Osteocyte (in vitro differentiated cells): ENCODE measurements around the gene GNMT. TPM values are rescaled to one million over a fixed set of nuclear protein-coding genes. Genes with fewer than 3 reads are reported as not detected.

Experiments used
- DNase-seq: peaks from one replicate; pipeline ENCODE4 v3.0.0; 2021; ENCODE audit warnings: mixed read lengths; ENCODE audit not compliant: unreplicated experiment; ENCODE audit errors: extremely low spot score
- H3K27ac Mint-ChIP-seq: one replicate; pipeline ENCODE4 v1.8.0; 2021; ENCODE audit warnings: mild to moderate bottlenecking, mixed read lengths; ENCODE audit not compliant: unreplicated experiment
- H3K27me3 Mint-ChIP-seq: one replicate; pipeline ENCODE4 v1.8.0; 2021; ENCODE audit warnings: mixed read lengths; ENCODE audit not compliant: unreplicated experiment
- H3K36me3 Mint-ChIP-seq: one replicate; pipeline ENCODE4 v1.8.0; 2021; ENCODE audit warnings: mixed read lengths; ENCODE audit not compliant: unreplicated experiment
- H3K4me1 Mint-ChIP-seq: one replicate; pipeline ENCODE4 v1.8.0; 2021; ENCODE audit warnings: mixed read lengths; ENCODE audit not compliant: unreplicated experiment
- H3K4me3 Mint-ChIP-seq: one replicate; pipeline ENCODE4 v1.8.0; 2021; ENCODE audit warnings: mild to moderate bottlenecking, moderate library complexity, mixed read lengths; ENCODE audit not compliant: unreplicated experiment
- H3K9me3 Mint-ChIP-seq: one replicate; pipeline ENCODE4 v1.8.0; 2021; ENCODE audit warnings: mixed read lengths; ENCODE audit not compliant: unreplicated experiment
- total RNA-seq: library from RNA; stranded (reverse); gene quantifications from 2 replicates; pipeline ENCODE4 v1.2.1, GENCODE V29; 2021
- TF ChIP-seq, protein P1 (sequence below): fragments of 200-600 bp; sonication (generic); IDR thresholded peaks from 2 replicates; pipeline ENCODE4 v1.5.0; 2021; ENCODE audit warnings: antibody characterized with exemption, mild to moderate bottlenecking, moderate library complexity

GNMT gene
- total RNA-seq, 1 donor from 2014 or later: 0.97 TPM

DNA sequence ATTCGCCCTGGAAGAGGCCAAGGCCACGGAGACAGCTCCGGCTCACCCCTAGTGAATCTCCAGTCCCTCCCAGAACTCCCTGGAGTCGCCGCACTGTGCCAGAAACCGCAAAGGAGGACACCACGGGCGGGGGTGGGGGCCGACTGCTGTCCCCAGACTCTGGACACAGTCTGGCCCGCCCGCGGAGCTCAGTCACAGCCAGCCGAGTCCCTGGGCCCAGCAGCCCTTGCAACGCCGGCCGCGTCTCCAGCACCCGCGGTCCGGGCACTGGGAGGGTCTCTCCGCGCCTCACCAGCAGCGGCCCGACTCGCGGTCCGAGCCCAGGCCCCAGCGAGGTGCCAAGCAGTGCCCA is 17.9 kb downstream of the GNMT start:
- Mint-ChIP-seq H3K27me3 (no peaks in the 10 kb centered on the region), H3K36me3 (peaks cover 2% of the 10 kb centered on the region), H3K4me1 (peaks cover 28% of the 10 kb centered on the region), H3K4me3 (peak overlapping the region; percentile 81), H3K9me3 (no peaks in the 10 kb centered on the region), H3K27ac (peak overlapping the region; percentile 80)
- TF ChIP-seq, protein P1, sequence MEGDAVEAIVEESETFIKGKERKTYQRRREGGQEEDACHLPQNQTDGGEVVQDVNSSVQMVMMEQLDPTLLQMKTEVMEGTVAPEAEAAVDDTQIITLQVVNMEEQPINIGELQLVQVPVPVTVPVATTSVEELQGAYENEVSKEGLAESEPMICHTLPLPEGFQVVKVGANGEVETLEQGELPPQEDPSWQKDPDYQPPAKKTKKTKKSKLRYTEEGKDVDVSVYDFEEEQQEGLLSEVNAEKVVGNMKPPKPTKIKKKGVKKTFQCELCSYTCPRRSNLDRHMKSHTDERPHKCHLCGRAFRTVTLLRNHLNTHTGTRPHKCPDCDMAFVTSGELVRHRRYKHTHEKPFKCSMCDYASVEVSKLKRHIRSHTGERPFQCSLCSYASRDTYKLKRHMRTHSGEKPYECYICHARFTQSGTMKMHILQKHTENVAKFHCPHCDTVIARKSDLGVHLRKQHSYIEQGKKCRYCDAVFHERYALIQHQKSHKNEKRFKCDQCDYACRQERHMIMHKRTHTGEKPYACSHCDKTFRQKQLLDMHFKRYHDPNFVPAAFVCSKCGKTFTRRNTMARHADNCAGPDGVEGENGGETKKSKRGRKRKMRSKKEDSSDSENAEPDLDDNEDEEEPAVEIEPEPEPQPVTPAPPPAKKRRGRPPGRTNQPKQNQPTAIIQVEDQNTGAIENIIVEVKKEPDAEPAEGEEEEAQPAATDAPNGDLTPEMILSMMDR: no peak
- peak; percentile 87 for DNase-seq

DNA sequence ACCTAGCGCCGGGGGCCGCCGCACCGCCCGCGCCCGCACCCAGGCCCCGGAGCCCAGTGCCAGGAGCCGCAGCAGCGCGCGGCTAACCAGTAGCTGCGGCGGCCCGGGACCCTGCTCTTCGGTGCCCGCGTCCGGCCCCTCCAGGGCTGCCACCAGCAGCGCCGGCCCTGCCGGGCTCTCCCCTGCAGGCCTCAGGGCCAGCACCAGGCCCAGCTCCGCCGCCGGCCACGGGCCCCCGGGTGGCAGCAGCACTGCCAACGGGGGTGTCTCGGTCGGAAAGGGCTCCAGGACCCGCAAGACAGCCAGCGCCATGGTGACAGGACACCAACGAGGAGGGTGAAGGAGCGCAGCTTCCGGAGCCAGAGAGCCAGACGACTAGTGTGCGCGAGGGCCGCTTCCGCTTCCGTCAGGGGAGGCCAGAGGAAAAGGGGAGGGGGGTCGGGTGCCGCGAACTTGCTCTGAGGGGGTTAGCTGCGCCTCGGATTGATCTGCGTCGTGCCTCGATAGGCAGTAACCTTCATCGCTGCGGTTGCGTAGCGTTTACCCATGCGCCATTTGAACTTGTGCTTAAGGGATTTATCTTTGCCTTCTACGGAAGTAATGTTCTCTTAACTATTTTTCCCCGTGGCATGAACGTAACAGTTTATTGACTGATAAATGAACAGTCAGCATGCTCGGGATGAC is 18.4 kb downstream of the GNMT start, which contains the start of gene PEX6:
TSS of gene PEX6 (minus strand) at position 343 of the 684 bp plus-strand sequence. CDS start at position 312, 31 bp downstream.
- H3K27ac Mint-ChIP-seq: peak within 1 kb of the TSS; percentile 94
- H3K27me3 Mint-ChIP-seq: no peaks in the 10 kb centered on the region

DNA sequence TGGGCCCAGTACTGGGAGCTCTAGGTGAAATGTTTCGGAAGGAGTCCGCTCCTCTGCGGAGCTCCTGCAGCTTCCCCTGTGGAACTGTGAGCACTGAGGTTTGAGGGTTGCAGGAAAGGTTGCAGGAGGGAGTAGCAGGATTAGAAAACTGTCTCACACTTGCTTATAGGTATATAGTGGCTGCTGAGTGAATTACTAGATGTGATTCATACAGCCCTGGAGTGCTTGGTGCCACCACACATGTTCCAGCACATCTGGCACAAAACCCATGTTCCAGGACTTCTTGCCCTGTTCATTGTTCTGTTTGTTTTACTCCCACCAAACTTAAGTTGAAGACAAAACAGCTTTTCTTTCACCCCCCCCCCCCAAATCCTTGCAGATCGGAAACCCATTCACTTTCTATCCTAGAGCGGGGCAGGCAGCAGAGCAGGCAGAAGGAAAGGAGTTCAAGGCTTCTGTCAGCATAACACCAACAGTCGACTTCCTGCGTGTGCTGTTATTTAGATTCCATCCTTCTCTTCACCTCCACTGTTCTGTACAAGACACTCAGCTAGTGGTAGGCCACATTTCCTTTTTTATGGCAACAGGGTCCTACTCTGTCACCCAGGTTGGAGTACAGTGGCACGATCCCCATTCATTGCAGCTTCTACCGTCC is 19.1 kb downstream of the GNMT start:
- H3K9me3 Mint-ChIP-seq: no peaks in the 10 kb centered on the region
- H3K4me1 Mint-ChIP-seq: peaks cover 34% of the 10 kb centered on the region
- H3K36me3 Mint-ChIP-seq: peaks cover 2% of the 10 kb centered on the region
- H3K27ac Mint-ChIP-seq: peak overlapping the region; percentile 94
- H3K27me3 Mint-ChIP-seq: no peaks in the 10 kb centered on the region
- DNase-seq: no peak
- peak overlapping the region; percentile 88 for H3K4me3 Mint-ChIP-seq
- TF ChIP-seq, protein P1: no peak

More for the DNA sequence above, 18.4 kb downstream of the GNMT start, which contains the start of gene PEX6:
- Mint-ChIP-seq H3K4me3 (peak within 1 kb of the TSS; percentile 88), H3K4me1 (peaks cover 33% of the 10 kb centered on the region), H3K36me3 (peaks cover 2% of the 10 kb centered on the region), H3K9me3 (no peaks in the 10 kb centered on the region)
- TF ChIP-seq, protein P1: no peak
- DNase-seq: peak; percentile 94

DNA sequence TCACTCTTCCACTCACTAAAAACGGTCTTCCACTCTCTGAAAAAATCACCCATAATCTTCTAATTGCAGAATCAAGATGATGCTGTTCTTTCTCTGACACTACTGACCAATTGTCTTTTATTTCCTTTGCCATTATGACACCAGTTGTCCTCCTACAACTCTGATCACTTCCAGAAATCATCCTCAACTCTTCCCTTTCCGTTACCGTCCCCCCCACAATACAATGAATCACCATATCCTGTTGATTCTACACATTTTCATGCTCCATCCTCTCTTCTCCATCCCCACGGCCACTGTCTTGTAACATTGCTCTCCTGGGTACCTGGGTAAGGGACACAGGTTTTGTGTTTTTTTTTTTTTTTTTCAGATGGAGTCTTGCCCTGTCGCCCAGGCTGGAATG is 21.3 kb downstream of the GNMT start:
- Mint-ChIP-seq H3K9me3 (no peaks in the 10 kb centered on the region), H3K4me3 (no peak overlapping the region), H3K36me3 (peaks cover under 1% of the 10 kb centered on the region), H3K4me1 (peaks cover 49% of the 10 kb centered on the region), H3K27me3 (no peaks in the 10 kb centered on the region), H3K27ac (no peak overlapping the region)
- TF ChIP-seq, protein P1: no peak
- DNase-seq: no peak
